H1 (cell line): ENCODE results near the gene RBM47. TPM values are rescaled to one million over a fixed set of nuclear protein-coding genes. Genes with fewer than 3 reads are reported as not detected.

Source experiments
- CTCF ChIA-PET: fragments of 300-600 bp; sonication (Branson Sonifier 250); formaldehyde crosslinking; loops from one replicate; lab custom pipeline; 2021; ENCODE audit not compliant: partially characterized antibody; lab: Charles Lee
- POLR2A ChIA-PET: fragments of 300-600 bp; sonication (Branson Sonifier 250); formaldehyde crosslinking; loops from one replicate; lab custom pipeline; 2021; ENCODE audit warnings: inconsistent platforms; ENCODE audit not compliant: partially characterized antibody; lab: Charles Lee
- DNase-seq, 2 experiments: peaks; one replicate each; pipeline versions ENCODE4 v3.0.0 to v3.0.0-alpha.2; 2010 to 2022; ENCODE audit warnings: low spot score in 2 of 2, low read depth in 1 of 2, mixed read lengths in 1 of 2
- FAIRE-seq: peaks from 2 replicates; lab custom pipeline; 2011; peaks lifted over from hg19 to GRCh38; lab: Jason Lieb, UNC
- H2AFZ ChIP-seq: 2 replicates; pipeline ENCODE4 v1.8.1; 2012; ENCODE audit warnings: low read length, inconsistent platforms
- H2AK5ac ChIP-seq: 2 replicates; pipeline ENCODE4 v1.6.1; 2013; ENCODE audit warnings: low read depth, low read length
- H2BK120ac ChIP-seq: replicated peaks from 2 replicates; pipeline ENCODE3; 2013; ENCODE audit warnings: low read depth, low read length, inconsistent platforms
- H2BK12ac ChIP-seq: 2 replicates; pipeline ENCODE4 v1.6.1; 2013; ENCODE audit warnings: low read depth, low read length
- H2BK15ac ChIP-seq: 2 replicates; pipeline ENCODE4 v1.6.1; 2013; ENCODE audit warnings: low read length
- H2BK20ac ChIP-seq: 2 replicates; pipeline ENCODE4 v1.6.1; 2013; ENCODE audit warnings: low read length
- H2BK5ac ChIP-seq: 2 replicates; pipeline ENCODE4 v1.6.1; 2013; ENCODE audit warnings: low read depth, low read length
- H3K14ac ChIP-seq: 2 replicates; pipeline ENCODE4 v1.6.1; 2013; ENCODE audit warnings: inconsistent platforms; ENCODE audit not compliant: insufficient read length
- H3K18ac ChIP-seq: 2 replicates; pipeline ENCODE4 v1.6.1; 2013; ENCODE audit warnings: low read length; ENCODE audit errors: extremely low read depth
- H3K23ac ChIP-seq: 2 replicates; pipeline ENCODE4 v1.6.1; 2013; ENCODE audit warnings: inconsistent platforms; ENCODE audit not compliant: insufficient read length
- H3K23me2 ChIP-seq: 2 replicates; pipeline ENCODE4 v1.6.1; 2013; ENCODE audit warnings: low read depth, low read length
- H3K27ac ChIP-seq: 2 replicates; pipeline ENCODE4 v1.6.1; 2011; ENCODE audit warnings: low read depth, low read length, inconsistent platforms
- H3K27me3 ChIP-seq, 4 experiments: replicated peaks in 1 of 4; 1 replicate in 1 of 4; 2 replicates in 3 of 4; pipeline versions ENCODE4 v1.6.1 to v1.8.1; 2011 to 2013; ENCODE audit warnings: low read length in 3 of 4, mild to moderate bottlenecking in 3 of 4, inconsistent platforms in 2 of 4, mixed read lengths in 2 of 4, moderate library complexity in 1 of 4; ENCODE audit not compliant: control insufficient read depth in 3 of 4, insufficient read depth in 3 of 4; ENCODE audit errors: extremely low read depth in 1 of 4
- H3K36me3 ChIP-seq, 4 experiments: 2 replicates each; pipeline versions ENCODE4 v1.6.1 to v1.8.1; 2011 to 2013; ENCODE audit warnings: mild to moderate bottlenecking in 4 of 4, low read length in 3 of 4, moderate library complexity in 2 of 4, control low read depth in 1 of 4, inconsistent platforms in 1 of 4; ENCODE audit not compliant: insufficient read depth in 4 of 4, control insufficient read depth in 2 of 4
- H3K4ac ChIP-seq: replicated peaks from 2 replicates; pipeline ENCODE3; 2013; ENCODE audit warnings: low read length, low read depth, mixed read lengths, inconsistent platforms; ENCODE audit not compliant: insufficient read length
- H3K4me1 ChIP-seq, 4 experiments: replicated peaks in 1 of 4; 1 replicate in 1 of 4; 2 replicates in 3 of 4; pipeline versions ENCODE4 v1.6.1 to v1.8.1; 2011 to 2013; ENCODE audit warnings: low read length in 3 of 4, inconsistent platforms in 2 of 4, mixed read lengths in 1 of 4; ENCODE audit not compliant: insufficient read depth in 4 of 4, control insufficient read depth in 3 of 4
- H3K4me2 ChIP-seq, 2 experiments: 2 replicates each; pipeline versions ENCODE4 v1.6.1 to v1.8.1; 2011 to 2013; ENCODE audit warnings: low read depth in 2 of 2, low read length in 2 of 2, control low read depth in 1 of 2, inconsistent platforms in 1 of 2, mild to moderate bottlenecking in 1 of 2; ENCODE audit not compliant: insufficient read depth in 1 of 2
- H3K4me3 ChIP-seq, 4 experiments: fragments of 200-600, 300-600 bp in 1 of 4; sonication (generic), shearing (Covaris generic), sonication (Bioruptor Twin) in 1 of 4; 2 replicates each; pipeline versions ENCODE4 v1.5.1 to v1.8.1; 2011 to 2016; ENCODE audit warnings: low read length in 4 of 4, low read depth in 3 of 4, control low read depth in 2 of 4, inconsistent platforms in 2 of 4, mild to moderate bottlenecking in 2 of 4, mixed read lengths in 1 of 4, moderate library complexity in 1 of 4; ENCODE audit not compliant: insufficient read depth in 2 of 4; ENCODE audit errors: extremely low read depth in 1 of 4
- H3K56ac ChIP-seq: replicated peaks from 2 replicates; pipeline ENCODE3; 2013; ENCODE audit warnings: low read depth, mild to moderate bottlenecking, mixed read lengths, low read length, inconsistent platforms; ENCODE audit not compliant: insufficient read length
- H3K79me1 ChIP-seq: 2 replicates; pipeline ENCODE4 v1.6.1; 2013; ENCODE audit warnings: low read depth, low read length, control low read depth
- H3K79me2 ChIP-seq, 2 experiments: 2 replicates each; pipeline versions ENCODE4 v1.6.1 to v1.8.1; 2012 to 2013; ENCODE audit warnings: low read length in 2 of 2, mild to moderate bottlenecking in 2 of 2, inconsistent platforms in 1 of 2; ENCODE audit not compliant: insufficient read depth in 2 of 2, control insufficient read depth in 1 of 2
- H3K9ac ChIP-seq, 4 experiments: replicated peaks in 1 of 4; 1 replicate in 1 of 4; 2 replicates in 3 of 4; pipeline versions ENCODE4 v1.6.1 to v1.8.1; 2011 to 2013; ENCODE audit warnings: low read depth in 3 of 4, low read length in 3 of 4, control low read depth in 2 of 4, mild to moderate bottlenecking in 2 of 4, moderate library complexity in 2 of 4, inconsistent platforms in 1 of 4; ENCODE audit errors: extremely low read depth in 1 of 4
- H3K9me3 ChIP-seq, 2 experiments: 2 replicates each; pipeline versions ENCODE4 v1.6.1 to v1.8.1; 2012 to 2013; ENCODE audit warnings: mild to moderate bottlenecking in 2 of 2, moderate library complexity in 2 of 2, control low read depth in 1 of 2, inconsistent platforms in 1 of 2, low read depth in 1 of 2, low read length in 1 of 2, mixed read lengths in 1 of 2; ENCODE audit not compliant: insufficient read depth in 2 of 2
- H4K20me1 ChIP-seq, 2 experiments: replicated peaks in 1 of 2; 2 replicates each; pipeline versions ENCODE3 to v1.8.1; 2011 to 2013; ENCODE audit warnings: inconsistent platforms in 2 of 2, low read length in 2 of 2, mild to moderate bottlenecking in 1 of 2; ENCODE audit not compliant: insufficient read depth in 2 of 2, control insufficient read depth in 1 of 2
- H4K5ac ChIP-seq: 2 replicates; pipeline ENCODE4 v1.6.1; 2013; ENCODE audit warnings: low read length, low read depth, mixed read lengths, inconsistent platforms; ENCODE audit not compliant: insufficient read length
- H4K8ac ChIP-seq: 2 replicates; pipeline ENCODE4 v1.8.0; 2013; ENCODE audit warnings: mild to moderate bottlenecking, moderate library complexity, low read length, inconsistent platforms; ENCODE audit not compliant: insufficient read depth; ENCODE audit errors: extremely low read depth
- H4K91ac ChIP-seq: replicated peaks from 2 replicates; pipeline ENCODE3; 2013; ENCODE audit warnings: low read length, mixed read lengths, inconsistent platforms; ENCODE audit not compliant: insufficient read length
- BRCA1 ChIP-seq: IDR thresholded peaks from 2 replicates; pipeline ENCODE4 v1.6.1; 2012; ENCODE audit warnings: low read depth, low read length, improper control_type of control experiment
- CBX5 ChIP-seq: fragments of 300-800, 300-1000 bp; sonication (generic); IDR thresholded peaks from 2 replicates; pipeline ENCODE4 v1.7.1; 2016; ENCODE audit warnings: antibody characterized with exemption, low read length, low read depth
- CTBP2 ChIP-seq: IDR thresholded peaks from 2 replicates; pipeline ENCODE4 v1.7.0; 2011; ENCODE audit warnings: borderline replicate concordance, mild to moderate bottlenecking, moderate library complexity, mixed read lengths, low read length; ENCODE audit not compliant: insufficient read depth, insufficient read length
- FOSL1 ChIP-seq: IDR thresholded peaks from 2 replicates; pipeline ENCODE4 v1.6.1; 2011; ENCODE audit warnings: mild to moderate bottlenecking, low read depth, low read length, moderate library complexity; ENCODE audit not compliant: insufficient read depth
- KDM1A ChIP-seq: fragments of 200-600, 300-600 bp; sonication (generic); IDR thresholded peaks from 2 replicates; pipeline ENCODE4 v1.7.1; 2016; ENCODE audit warnings: mild to moderate bottlenecking, low read length, borderline replicate concordance
- KDM4A ChIP-seq: IDR thresholded peaks from one replicate; pipeline ENCODE4 v1.7.1; 2012; ENCODE audit warnings: low read depth, mild to moderate bottlenecking, moderate library complexity, low read length, inconsistent platforms; ENCODE audit not compliant: severe bottlenecking
- POLR2A ChIP-seq, 2 experiments: IDR thresholded peaks; 1 replicate in 1 of 2; 2 replicates in 1 of 2; pipeline ENCODE4 v1.6.1; 2011; ENCODE audit warnings: low read depth in 2 of 2, low read length in 2 of 2, mild to moderate bottlenecking in 2 of 2; ENCODE audit errors: control extremely low read depth in 1 of 2
- SIRT6 ChIP-seq: IDR thresholded peaks from one replicate; pipeline ENCODE4 v1.7.1; 2012; ENCODE audit warnings: low read length, inconsistent platforms
- TAF7 ChIP-seq: optimal IDR thresholded peaks from 2 replicates; pipeline ENCODE3; 2011; ENCODE audit warnings: low read depth, mild to moderate bottlenecking, inconsistent platforms, low read length, moderate library complexity, borderline replicate concordance
- TBP ChIP-seq: IDR thresholded peaks from 2 replicates; pipeline ENCODE4 v1.6.1; 2011; ENCODE audit warnings: low read depth, low read length, improper control_type of control experiment
- WGBS, 2 experiments: shearing (Covaris generic) in 1 of 2; methylation state at CpG; one replicate each; pipeline versions ENCODE4 v1.1.6 to v1.1.7; 2013 to 2015; ENCODE audit warnings: low lambda C conversion rate in 2 of 2, mixed read lengths in 2 of 2, inconsistent platforms in 1 of 2, low coverage in 1 of 2, missing lambda C conversion rate in 1 of 2; ENCODE audit not compliant: insufficient replicate concordance in 2 of 2, insufficient coverage in 1 of 2, insufficient read length in 1 of 2; ENCODE audit errors: extremely low coverage in 1 of 2, missing lambda C conversion rate in 1 of 2; 5-methylcytosine and 5-hydroxymethylcytosine counted together
- polyA plus RNA-seq, 7 experiments: library from polyadenylated mRNA; depleted of rRNA in 3 of 7; stranded (reverse) in 5 of 7; unstranded in 2 of 7; fragments of >200 nt in 5 of 7; fragments of 200-250 nt in 2 of 7; gene quantifications; 1 replicate in 5 of 7; 2 replicates in 1 of 7; 4 replicates in 1 of 7; pipeline versions ENCODE4 v1.2.1 to v1.2.3, GENCODE V29; 2011 to 2013; ENCODE audit warnings: missing spikeins in 2 of 7, mixed read lengths in 2 of 7
- total RNA-seq: library from RNA; stranded (reverse); fragmentation: NEBNext Ultra II Directional; extraction: Animal tissue kit (Norgen Biotek cat#: 25700); gene quantifications from 2 replicates; pipeline ENCODE4 v1.2.1, GENCODE V29; 2021
- TF ChIP-seq, protein P1 (sequence below): IDR thresholded peaks from 2 replicates; pipeline ENCODE4 v1.6.1; 2011; ENCODE audit warnings: low read length, improper control_type of control experiment

RBM47 gene
- total and polyA plus RNA-seq, 2 of the 8 experiments (the other 6 are each of a cell fraction or from before 2014, with no cell fraction given): 42.8 to 78.9 TPM

- no peak overlapping the region for H3K23ac ChIP-seq
- no peaks in the 10 kb centered on the region for H4K20me1 ChIP-seq
- H4K91ac ChIP-seq: no peak overlapping the region
- no peak for FAIRE-seq
- no peak overlapping the region for H2BK20ac ChIP-seq
- H2AK5ac ChIP-seq: no peak overlapping the region
- peaks cover 3 to 13% (median 5%) of the 10 kb centered on the region in 4 experiments; a peak in 6 of 7 replicates for H3K4me1 ChIP-seq
- no peak overlapping the region for H3K4me2 ChIP-seq
- H2BK120ac ChIP-seq: no peak overlapping the region
- H3K79me2 ChIP-seq: peaks cover 0 to 27% of the 10 kb centered on the region in 2 experiments; a peak in 1 of 4 replicates
- no peak overlapping the region for H3K27ac ChIP-seq
- H3K56ac ChIP-seq: no peak overlapping the region
- POLR2A ChIA-PET: interaction anchor here (1.0 kb wide), 1 partner anchor 15 kb away, joined by 3 read pairs; no protein-coding TSS in a partner anchor
- CTCF ChIA-PET: interaction anchor here (0.6 to 1.5 kb wide), 3 partner anchors 23 to 269 kb away, joined by 3 to 7 read pairs (median 5); no protein-coding TSS in a partner anchor
- no peaks in the 10 kb centered on the region for H3K36me3 ChIP-seq
- H2BK5ac ChIP-seq: no peak overlapping the region; the same call in 1 of the 2 replicates
- no peak overlapping the region for H2AFZ ChIP-seq
- H3K18ac ChIP-seq: no peak overlapping the region
- no peaks in the 10 kb centered on the region for H3K23me2 ChIP-seq
- H2BK12ac ChIP-seq: no peak overlapping the region; the same call in 1 of the 2 replicates
- H4K8ac ChIP-seq: peak overlapping the region; percentile 7; the same call in 1 of the 2 replicates
- DNase-seq: no peak
- no peak overlapping the region for H4K5ac ChIP-seq
- no peak overlapping the region for H3K4ac ChIP-seq
- H2BK15ac ChIP-seq: no peak overlapping the region
- no peak overlapping the region for H3K14ac ChIP-seq
- H3K9me3 ChIP-seq: no peaks in the 10 kb centered on the region
- no peak overlapping the region for H3K9ac ChIP-seq
- H3K4me3 ChIP-seq: no peak overlapping the region
- 73% methylated on average over 8 of the region's 15 CpGs; no CpG with 5 or more reads in 1 of the 2 experiments for WGBS, 2 experiments
- no peaks in the 10 kb centered on the region for H3K27me3 ChIP-seq
- H3K79me1 ChIP-seq: no peaks in the 10 kb centered on the region
- TF ChIP-seq TAF7 (no peak), SIRT6 (no peak), POLR2A (IDR thresholded peaks at IDR 0.05; ENCODE audit: control extremely low read depth in 1 of 2, low read depth in 2 of 2, low read length in 2 of 2) (no peak), TBP (no peak), FOSL1 (no peak), KDM1A (no peak), BRCA1 (no peak), CBX5 (no peak), KDM4A (no peak), CTBP2 (no peak)
- TF ChIP-seq, protein P1, sequence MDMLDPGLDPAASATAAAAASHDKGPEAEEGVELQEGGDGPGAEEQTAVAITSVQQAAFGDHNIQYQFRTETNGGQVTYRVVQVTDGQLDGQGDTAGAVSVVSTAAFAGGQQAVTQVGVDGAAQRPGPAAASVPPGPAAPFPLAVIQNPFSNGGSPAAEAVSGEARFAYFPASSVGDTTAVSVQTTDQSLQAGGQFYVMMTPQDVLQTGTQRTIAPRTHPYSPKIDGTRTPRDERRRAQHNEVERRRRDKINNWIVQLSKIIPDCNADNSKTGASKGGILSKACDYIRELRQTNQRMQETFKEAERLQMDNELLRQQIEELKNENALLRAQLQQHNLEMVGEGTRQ: no peak
These were observed 114.0 kb downstream of the RBM47 start for GRCh38 chr4:40515398-40516293.
